Spleen (tissue), 11 donors: Measurements from ENCODE around the gene CRISP2. TPM values are rescaled to one million over a fixed set of nuclear protein-coding genes. Genes with fewer than 3 reads are reported as not detected.

Experiments used
- DNase-seq: peaks from one replicate; pipeline ENCODE4 v3.0.0-alpha.2; 2020
- H3K27ac ChIP-seq, 8 donors: fragments of 200-600 bp; sonication (generic) in 7 of 8; 1 replicate in 4 of 8; 2 replicates in 4 of 8; pipeline versions ENCODE4 v1.5.0 to v1.8.0; 2016 to 2021; ENCODE audit warnings: inconsistent platforms in 4 of 8, mild to moderate bottlenecking in 4 of 8, moderate library complexity in 1 of 8
- H3K27me3 ChIP-seq, 7 donors: fragments of 200-600 bp; sonication (generic) in 6 of 7; replicated peaks in 1 of 7; 1 replicate in 4 of 7; 2 replicates in 3 of 7; pipeline versions ENCODE4 v1.5.0 to v1.8.0; 2016 to 2021; ENCODE audit warnings: inconsistent platforms in 3 of 7, mild to moderate bottlenecking in 1 of 7
- H3K36me3 ChIP-seq, 6 donors: fragments of 200-600 bp; sonication (generic) in 5 of 6; 1 replicate in 4 of 6; 2 replicates in 2 of 6; pipeline versions ENCODE4 v1.5.0 to v1.8.0; 2016 to 2021; ENCODE audit warnings: inconsistent platforms in 2 of 6
- H3K4me1 ChIP-seq, 6 donors: fragments of 200-600 bp; sonication (generic) in 5 of 6; 1 replicate in 3 of 6; 2 replicates in 3 of 6; pipeline versions ENCODE4 v1.5.0 to v1.8.0; 2016 to 2021; ENCODE audit warnings: inconsistent platforms in 3 of 6
- H3K4me3 ChIP-seq, 8 donors: fragments of 200-600 bp; sonication (generic) in 7 of 8; 1 replicate in 4 of 8; 2 replicates in 4 of 8; pipeline versions ENCODE4 v1.5.0 to v1.8.0; 2016 to 2021; ENCODE audit warnings: inconsistent platforms in 4 of 8, mild to moderate bottlenecking in 4 of 8, moderate library complexity in 2 of 8
- H3K9me3 ChIP-seq, 8 donors: fragments of 200-600 bp; sonication (generic) in 7 of 8; 1 replicate in 4 of 8; 2 replicates in 4 of 8; pipeline versions ENCODE4 v1.5.0 to v1.8.0; 2016 to 2021; ENCODE audit warnings: inconsistent platforms in 4 of 8
- POLR2A ChIP-seq, 3 donors: fragments of 450-650 bp; IDR thresholded peaks; one replicate each; pipeline ENCODE4 v1.5.1; 2017; ENCODE audit warnings: antibody characterized with exemption in 3 of 3, mild to moderate bottlenecking in 1 of 3
- POLR2AphosphoS5 ChIP-seq, 3 donors: sonication (generic); formaldehyde crosslinking; IDR thresholded peaks; one replicate each; pipeline ENCODE4 v1.5.1; 2017; ENCODE audit warnings: antibody characterized with exemption in 3 of 3
- WGBS, 5 donors: extraction: QIAGEN DNeasy Blood & Tissue Kit in 3 of 5; methylation state at CpG; one replicate each; pipeline versions ENCODE4 v1.1.5 to v1.1.7; 2013 to 2018; 5-methylcytosine and 5-hydroxymethylcytosine counted together
- intact Hi-C: fragments of 100-400 bp; cut with DNase I; formaldehyde crosslinking; loops from one replicate; pipeline ENCODE4 v1.15.0; 2023; ENCODE audit warnings: low total_unique reads
- polyA plus RNA-seq, 3 donors: library from polyadenylated mRNA; stranded (reverse); fragments of 200-250 nt; gene quantifications; one replicate each; pipeline ENCODE4 v1.2.1, GENCODE V29; 2013
- total RNA-seq, 7 donors: library from RNA; depleted of rRNA in 3 of 7; stranded (reverse); fragments of >200 nt in 3 of 7; fragmentation: NEBNext Ultra II Directional in 4 of 7; extraction: Animal tissue kit (Norgen Biotek cat#: 25700) in 4 of 7; gene quantifications; one replicate each; pipeline versions ENCODE4 v1.1.0 to v1.2.1, GENCODE V29; 2016 to 2021
- TF ChIP-seq, protein P1 (sequence below), 11 experiments: fragments of 200-600 bp in 7 of 11; fragments of 450-650 bp in 4 of 11; sonication (generic) in 4 of 11; IDR thresholded peaks in 8 of 11; conservative IDR thresholded peaks in 3 of 11; 1 replicate in 7 of 11; 2 replicates in 4 of 11; pipeline versions ENCODE4 v1.4.0 to v1.8.0; 2016 to 2021; ENCODE audit warnings: antibody characterized with exemption in 11 of 11, inconsistent platforms in 4 of 11, mild to moderate bottlenecking in 1 of 11
- donor health status: healthy with polysubstance abuse.
- donor health status: DM: no; HTN: no; CAD: no; lungs with moderate emphysema.
- donor health status: DM: no; HTN: no; CAD: no.
- donor health status: Bipolar disorder and iron deficiency.
- donor health status: healthy.
- donor health status: DM: no; HTN: no; CAD: no.
- donor health status: DM: yes; HTN: yes; CAD: no.

CRISP2 gene
- total and polyA plus RNA-seq, 10 donors = 0.26 to 2.5 (median 0.42) TPM; not detected in 6

GRCh38 chr6:49651239-49651638 lies 62.1 kb downstream of the CRISP2 start:
- TF ChIP-seq, protein P1, sequence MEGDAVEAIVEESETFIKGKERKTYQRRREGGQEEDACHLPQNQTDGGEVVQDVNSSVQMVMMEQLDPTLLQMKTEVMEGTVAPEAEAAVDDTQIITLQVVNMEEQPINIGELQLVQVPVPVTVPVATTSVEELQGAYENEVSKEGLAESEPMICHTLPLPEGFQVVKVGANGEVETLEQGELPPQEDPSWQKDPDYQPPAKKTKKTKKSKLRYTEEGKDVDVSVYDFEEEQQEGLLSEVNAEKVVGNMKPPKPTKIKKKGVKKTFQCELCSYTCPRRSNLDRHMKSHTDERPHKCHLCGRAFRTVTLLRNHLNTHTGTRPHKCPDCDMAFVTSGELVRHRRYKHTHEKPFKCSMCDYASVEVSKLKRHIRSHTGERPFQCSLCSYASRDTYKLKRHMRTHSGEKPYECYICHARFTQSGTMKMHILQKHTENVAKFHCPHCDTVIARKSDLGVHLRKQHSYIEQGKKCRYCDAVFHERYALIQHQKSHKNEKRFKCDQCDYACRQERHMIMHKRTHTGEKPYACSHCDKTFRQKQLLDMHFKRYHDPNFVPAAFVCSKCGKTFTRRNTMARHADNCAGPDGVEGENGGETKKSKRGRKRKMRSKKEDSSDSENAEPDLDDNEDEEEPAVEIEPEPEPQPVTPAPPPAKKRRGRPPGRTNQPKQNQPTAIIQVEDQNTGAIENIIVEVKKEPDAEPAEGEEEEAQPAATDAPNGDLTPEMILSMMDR (IDR thresholded peaks at IDR 0.05 in 8 of 11, conservative IDR thresholded peaks at IDR 0.05 in 3 of 11) = no peak
- TF ChIP-seq POLR2AphosphoS5 (IDR thresholded peaks at IDR 0.05) = no peak
- no peak for TF ChIP-seq POLR2A (IDR thresholded peaks at IDR 0.05)
- intact Hi-C loops = no loop called here
- DNase-seq = no peak
- 79 to 89% (median 86%) methylated on average over 2 of the region's 2 CpGs for WGBS, 5 donors
- Histone ChIP-seq H3K4me1 (no peaks in the 10 kb centered on the region), H3K36me3 (no peaks in the 10 kb centered on the region), H3K4me3 (no peak overlapping the region), H3K9me3 (no peaks in the 10 kb centered on the region), H3K27ac (no peak overlapping the region), H3K27me3 (no peaks in the 10 kb centered on the region)

DNA sequence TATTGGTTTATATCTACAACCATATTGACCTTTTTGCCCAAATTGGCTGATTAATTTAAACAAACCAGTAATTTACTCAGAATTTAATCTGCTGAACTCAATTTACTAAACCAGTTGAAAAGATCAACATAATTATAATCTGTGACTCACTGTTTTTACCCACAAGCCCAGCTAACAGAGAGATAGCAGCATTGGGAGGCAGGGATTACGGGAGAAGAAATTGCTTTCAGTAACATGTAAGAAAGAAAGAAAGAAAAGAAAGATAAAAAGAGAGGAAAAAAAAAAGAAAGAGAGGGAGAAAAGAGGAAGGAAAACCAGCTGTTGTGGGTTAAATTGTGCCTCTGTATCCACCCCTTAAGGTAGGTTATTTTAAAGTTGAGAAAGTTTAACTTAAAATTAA lies 63.4 kb downstream of the CRISP2 start:
- DNase-seq = no peak
- H3K36me3 ChIP-seq = no peaks in the 10 kb centered on the region
- H3K27me3 ChIP-seq = no peaks in the 10 kb centered on the region
- TF ChIP-seq POLR2AphosphoS5 (IDR thresholded peaks at IDR 0.05) = no peak
- TF ChIP-seq POLR2A (IDR thresholded peaks at IDR 0.05) = no peak
- TF ChIP-seq, protein P1 (IDR thresholded peaks at IDR 0.05 in 8 of 11, conservative IDR thresholded peaks at IDR 0.05 in 3 of 11) = no peak
- H3K4me3 ChIP-seq = no peak overlapping the region
- intact Hi-C loops = no loop called here
- no peak overlapping the region for H3K27ac ChIP-seq
- WGBS, 5 donors = 56 to 91% (median 68%) methylated on average over 1 of the region's 1 CpG
- no peaks in the 10 kb centered on the region for H3K4me1 ChIP-seq
- no peaks in the 10 kb centered on the region for H3K9me3 ChIP-seq

GRCh38 chr6:49648036-49648435 lies 65.3 kb downstream of the CRISP2 start:
- no peaks in the 10 kb centered on the region for H3K36me3 ChIP-seq
- intact Hi-C loops = no loop called here
- TF ChIP-seq POLR2A (IDR thresholded peaks at IDR 0.05) (no peak), POLR2AphosphoS5 (IDR thresholded peaks at IDR 0.05) (no peak)
- TF ChIP-seq, protein P1 (IDR thresholded peaks at IDR 0.05 in 8 of 11, conservative IDR thresholded peaks at IDR 0.05 in 3 of 11) = no peak

GRCh38 chr6:49647476-49647875 lies 65.9 kb downstream of the CRISP2 start:
- H3K9me3 ChIP-seq = no peaks in the 10 kb centered on the region
- 77 to 91% (median 83%) methylated on average over 2 of the region's 2 CpGs for WGBS, 5 donors
- no peaks in the 10 kb centered on the region for H3K27me3 ChIP-seq
- H3K4me3 ChIP-seq = no peak overlapping the region
- no peaks in the 10 kb centered on the region for H3K4me1 ChIP-seq
- DNase-seq = no peak
- no peak overlapping the region for H3K27ac ChIP-seq
- H3K36me3 ChIP-seq = no peaks in the 10 kb centered on the region
- TF ChIP-seq POLR2A (IDR thresholded peaks at IDR 0.05) (no peak), POLR2AphosphoS5 (IDR thresholded peaks at IDR 0.05) (no peak)
- TF ChIP-seq, protein P1 (IDR thresholded peaks at IDR 0.05 in 8 of 11, conservative IDR thresholded peaks at IDR 0.05 in 3 of 11) = no peak
- intact Hi-C loops = no loop called here

More at GRCh38 chr6:49648036-49648435, 65.3 kb downstream of the CRISP2 start:
- H3K4me3 ChIP-seq = no peak overlapping the region
- H3K27ac ChIP-seq = no peak overlapping the region
- H3K27me3 ChIP-seq = no peaks in the 10 kb centered on the region
- no peaks in the 10 kb centered on the region for H3K9me3 ChIP-seq
- no peak for DNase-seq
- no peaks in the 10 kb centered on the region for H3K4me1 ChIP-seq
